A549 treated with dexamethasone at 1 μM for 4 hours (cell line): ENCODE data around the gene INHBE. TPM values are rescaled to one million over a fixed set of nuclear protein-coding genes. Genes with fewer than 3 reads are reported as not detected.

Source experiments
- total RNA-seq: library from RNA; stranded (reverse); fragments of 200-300 nt; extraction: Qiagen RNA extraction; gene quantifications from 5 replicates; pipeline ENCODE4 v1.2.3, GENCODE V29; 2022

INHBE gene
- total RNA-seq, result 0.04 to 0.13 TPM (median 0.10 TPM) in 4 of 5 replicates, not detected in the other

GRCh38 chr12:57454566-57455373 is at the start of gene INHBE:
INHBE (plus strand) TSS chr12:57455307; CDS start chr12:57455537, 230 bp downstream.

GRCh38 chr12:57430931-57431566 is 24.1 kb upstream of the INHBE start, which contains the start of gene R3HDM2:
R3HDM2 (minus strand) TSS chr12:57431043; CDS start chr12:57310428, 120,615 bp downstream.

GRCh38 chr12:57434517-57435223 is 20.4 kb upstream of the INHBE start, which contains the start of gene INHBC:
INHBC (plus strand) TSS chr12:57434784; CDS start chr12:57434887, 103 bp downstream.

GRCh38 chr12:57459750-57460467 is 4.8 kb downstream of the INHBE start, which contains the start of gene GLI1:
GLI1 (plus strand) TSS chr12:57459785; CDS start chr12:57463692, 3,907 bp downstream.

GRCh38 chr12:57479376-57480115 is 24.4 kb downstream of the INHBE start, which contains the start of gene ARHGAP9:
ARHGAP9 (minus strand) TSS chr12:57479866; CDS start chr12:57479406, 460 bp downstream.

GRCh38 chr12:57487597-57488401 is 32.7 kb downstream of the INHBE start, which contains the start of gene MARS1:
MARS1 (plus strand) TSS chr12:57488068; CDS start chr12:57488091, 23 bp downstream.

Other genes starting within 250 kb of the INHBE start
- gene NXPH4, start 238.5 kb upstream of the INHBE start, total RNA-seq, result 3.7 to 6.8 TPM (median 5.3 TPM) in 5 replicates
- 110 to 145 TPM (median 136 TPM) in 5 replicates for gene SHMT2, start 225.6 kb upstream of the INHBE start, total RNA-seq
- 0.18 to 0.54 TPM (median 0.38 TPM) in 4 of 5 replicates, not detected in the other for gene STAC3, start 204.1 kb upstream of the INHBE start, total RNA-seq
- gene R3HDM2, start 24.3 kb upstream of the INHBE start, total RNA-seq, result 7.2 to 11.9 TPM (median 8.5 TPM) in 5 replicates
- not detected in 5 replicates for gene INHBC, start 20.5 kb upstream of the INHBE start, total RNA-seq
- 4.5 to 7.8 TPM (median 5.9 TPM) in 5 replicates for gene GLI1, start 4.5 kb downstream of the INHBE start, total RNA-seq
- gene ARHGAP9, start 24.6 kb downstream of the INHBE start, total RNA-seq, result 0.33 to 0.72 TPM (median 0.43 TPM) in 5 replicates
- 152 to 199 TPM (median 172 TPM) in 5 replicates for gene MARS1, start 32.8 kb downstream of the INHBE start, total RNA-seq
- gene DDIT3, start 65.2 kb downstream of the INHBE start, total RNA-seq, result 18.6 to 26.8 TPM (median 23.9 TPM) in 5 replicates
- 13.4 to 31.3 TPM (median 28.0 TPM) in 5 replicates for gene MBD6, start 67.5 kb downstream of the INHBE start, total RNA-seq
- gene DCTN2, start 91.9 kb downstream of the INHBE start, total RNA-seq, result 135 to 153 TPM (median 150 TPM) in 5 replicates
- gene KIF5A, start 94.7 kb downstream of the INHBE start, total RNA-seq, result 0.12 to 0.27 TPM (median 0.20 TPM) in 5 replicates
- 40.6 to 46.9 TPM (median 42.6 TPM) in 5 replicates for gene PIP4K2C, start 135.9 kb downstream of the INHBE start, total RNA-seq
- 13.3 to 18.8 TPM (median 15.9 TPM) in 5 replicates for gene DTX3, start 149.5 kb downstream of the INHBE start, total RNA-seq
- 4.0 to 6.5 TPM (median 5.0 TPM) in 5 replicates for gene ARHGEF25, start 156.1 kb downstream of the INHBE start, total RNA-seq
- gene B4GALNT1, start 177.9 kb downstream of the INHBE start, total RNA-seq, result 26.3 to 45.0 TPM (median 42.0 TPM) in 5 replicates
- gene OS9, start 238.8 kb downstream of the INHBE start, total RNA-seq, result 114 to 122 TPM (median 117 TPM) in 5 replicates